Right lobe of liver (tissue), 6 donors: ENCODE measurements around the gene WDR54. TPM values are rescaled to one million over a fixed set of nuclear protein-coding genes. Genes with fewer than 3 reads are reported as not detected.

Experiments
- ATAC-seq, 4 donors: fragments of 200-7000 bp; cut with Tn5 transposase; one replicate each; pipeline ENCODE4 v1.9.1; 2020; ENCODE audit warnings: mild to moderate bottlenecking in 4 of 4, moderate library complexity in 4 of 4
- DNase-seq, 3 donors: peaks; one replicate each; pipeline ENCODE4 v3.0.0-alpha.2; 2020
- H3K27ac ChIP-seq, 3 donors: fragments of 200-600 bp; one replicate each; pipeline ENCODE4 v1.8.0; 2022
- H3K27me3 ChIP-seq, 2 donors: fragments of 200-600 bp; one replicate each; pipeline ENCODE4 v1.8.0; 2022
- H3K36me3 ChIP-seq, 4 donors: fragments of 200-600 bp; sonication (generic) in 1 of 4; one replicate each; pipeline versions ENCODE4 v1.5.1 to v1.8.0; 2017 to 2022; ENCODE audit warnings: control low read depth in 1 of 4
- H3K4me1 ChIP-seq, 4 donors: fragments of 200-600 bp; sonication (generic) in 1 of 4; one replicate each; pipeline versions ENCODE4 v1.5.1 to v1.8.0; 2017 to 2022; ENCODE audit warnings: control low read depth in 1 of 4
- H3K4me3 ChIP-seq, 3 donors: fragments of 200-600 bp; one replicate each; pipeline ENCODE4 v1.8.0; 2022
- H3K9me3 ChIP-seq, 4 donors: fragments of 200-600 bp; sonication (generic) in 1 of 4; one replicate each; pipeline versions ENCODE4 v1.5.1 to v1.8.0; 2017 to 2022; ENCODE audit warnings: control low read depth in 1 of 4
- POLR2A ChIP-seq: fragments of 450-650 bp; IDR thresholded peaks from one replicate; pipeline ENCODE4 v1.6.1; 2017; ENCODE audit warnings: antibody characterized with exemption, mild to moderate bottlenecking
- WGBS: methylation state at CpG from one replicate; pipeline ENCODE4 v1.1.6; 2018; ENCODE audit warnings: low coverage, low lambda C conversion rate; ENCODE audit not compliant: insufficient coverage; ENCODE audit errors: missing lambda C conversion rate; 5-methylcytosine and 5-hydroxymethylcytosine counted together
- intact Hi-C, 2 donors: fragments of 100-400 bp; cut with DNase I; formaldehyde crosslinking; loops; one replicate each; pipeline versions ENCODE4 v1.11.2 to v1.14.1; 2022
- long read RNA-seq: library from polyadenylated mRNA; unstranded; transcript quantifications from one replicate; pipeline ENCODE4 v2.0.0, GENCODE V29; 2019
- total RNA-seq, 6 experiments: library from RNA; depleted of rRNA in 2 of 6; stranded (reverse); fragments of >200 nt in 2 of 6; fragmentation: NEBNext Ultra II Directional in 3 of 6; extraction: Animal tissue kit (Norgen Biotek cat#: 25700) in 3 of 6; gene quantifications; one replicate each; pipeline versions ENCODE4 v1.1.0 to v1.2.4, GENCODE V29; 2016 to 2023
- TF ChIP-seq, protein P1 (sequence below), 4 donors: fragments of 200-600 bp in 3 of 4; fragments of 450-650 bp in 1 of 4; IDR thresholded peaks; one replicate each; pipeline versions ENCODE4 v1.5.1 to v1.8.0; 2016 to 2022; ENCODE audit warnings: antibody characterized with exemption in 4 of 4, mild to moderate bottlenecking in 2 of 4
- donor health status: DM: no; HTN: yes; CAD: no.
- donor health status: DM: no; HTN: no; CAD: no.
- donor health status: DM: no; HTN: no; CAD: no.
- donor health status: DM: no; HTN: yes; CAD: no.
- donor health status: DM: no; HTN: yes; CAD: no.

WDR54 gene, protein sequence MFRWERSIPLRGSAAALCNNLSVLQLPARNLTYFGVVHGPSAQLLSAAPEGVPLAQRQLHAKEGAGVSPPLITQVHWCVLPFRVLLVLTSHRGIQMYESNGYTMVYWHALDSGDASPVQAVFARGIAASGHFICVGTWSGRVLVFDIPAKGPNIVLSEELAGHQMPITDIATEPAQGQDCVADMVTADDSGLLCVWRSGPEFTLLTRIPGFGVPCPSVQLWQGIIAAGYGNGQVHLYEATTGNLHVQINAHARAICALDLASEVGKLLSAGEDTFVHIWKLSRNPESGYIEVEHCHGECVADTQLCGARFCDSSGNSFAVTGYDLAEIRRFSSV
- 1 to 10 TPM; 1.6 to 5.3 (median 2.2) TPM for total RNA-seq
- long read RNA-seq, partial matches to known transcripts = 0 of 3 reads
- long read RNA-seq, other reads (novel, unspliced or antisense) = 0 of 3 reads

DNA sequence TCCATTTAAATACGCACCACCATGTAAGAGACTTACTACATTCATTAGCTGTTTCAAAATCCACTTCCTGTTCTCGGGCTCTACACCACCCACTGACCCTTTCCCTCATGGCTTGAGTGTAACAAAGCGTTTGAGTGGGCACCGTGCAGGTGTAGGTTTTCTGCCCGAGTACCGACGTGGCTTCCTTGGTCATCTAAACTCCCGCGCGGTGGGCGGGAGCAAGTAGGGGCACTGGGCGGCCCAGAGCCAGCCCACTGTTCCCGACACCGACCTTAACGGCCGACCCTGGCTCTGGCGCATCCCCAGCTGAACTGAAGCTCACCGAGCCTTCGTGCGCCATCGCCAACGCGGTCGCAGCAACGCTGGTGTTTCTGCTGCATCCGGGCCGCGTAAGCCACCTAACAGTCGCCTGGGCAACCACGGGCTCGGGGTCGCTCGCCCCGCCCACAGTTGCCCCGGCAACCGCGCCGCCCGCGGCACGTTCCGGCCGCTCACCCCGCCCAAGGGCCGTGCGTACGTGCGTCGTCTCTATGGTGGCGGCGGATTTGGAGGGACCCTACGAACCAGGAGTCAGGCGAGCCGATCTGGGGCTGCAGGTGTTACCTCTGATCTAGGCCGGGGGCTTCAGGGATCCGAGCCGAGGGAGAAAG lies at the start of gene WDR54, which contains the start of gene C2orf81:
TSS of gene WDR54 (plus strand) at position 510 of the 650 bp plus-strand sequence. CDS start 424 bp downstream, outside the sequence.
TSS of gene C2orf81 (minus strand) at position 399 of the 650 bp plus-strand sequence. CDS start at position 340, 59 bp downstream.
- 1% methylated on average over 39 of the region's 57 CpGs for WGBS
- TF ChIP-seq, protein P1, sequence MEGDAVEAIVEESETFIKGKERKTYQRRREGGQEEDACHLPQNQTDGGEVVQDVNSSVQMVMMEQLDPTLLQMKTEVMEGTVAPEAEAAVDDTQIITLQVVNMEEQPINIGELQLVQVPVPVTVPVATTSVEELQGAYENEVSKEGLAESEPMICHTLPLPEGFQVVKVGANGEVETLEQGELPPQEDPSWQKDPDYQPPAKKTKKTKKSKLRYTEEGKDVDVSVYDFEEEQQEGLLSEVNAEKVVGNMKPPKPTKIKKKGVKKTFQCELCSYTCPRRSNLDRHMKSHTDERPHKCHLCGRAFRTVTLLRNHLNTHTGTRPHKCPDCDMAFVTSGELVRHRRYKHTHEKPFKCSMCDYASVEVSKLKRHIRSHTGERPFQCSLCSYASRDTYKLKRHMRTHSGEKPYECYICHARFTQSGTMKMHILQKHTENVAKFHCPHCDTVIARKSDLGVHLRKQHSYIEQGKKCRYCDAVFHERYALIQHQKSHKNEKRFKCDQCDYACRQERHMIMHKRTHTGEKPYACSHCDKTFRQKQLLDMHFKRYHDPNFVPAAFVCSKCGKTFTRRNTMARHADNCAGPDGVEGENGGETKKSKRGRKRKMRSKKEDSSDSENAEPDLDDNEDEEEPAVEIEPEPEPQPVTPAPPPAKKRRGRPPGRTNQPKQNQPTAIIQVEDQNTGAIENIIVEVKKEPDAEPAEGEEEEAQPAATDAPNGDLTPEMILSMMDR (IDR thresholded peaks at IDR 0.05) = no peak
- peak; percentile 29 for TF ChIP-seq POLR2A
- Histone ChIP-seq H3K27ac (no peak within 1 kb of the TSS), H3K4me1 (peaks cover 0 to 14% (median 0%) of the 10 kb centered on the region in 4 donors), H3K36me3 (peaks cover 0 to 15% (median 0%) of the 10 kb centered on the region in 4 donors), H3K27me3 (no peaks in the 10 kb centered on the region), H3K9me3 (no peaks in the 10 kb centered on the region), H3K4me3 (peak within 1 kb of the TSS; percentile 42 to 52 (median 48))
- peak; percentile 76 to 84 (median 80) for DNase-seq
- intact Hi-C loops = no loop called here
- ATAC-seq = peak; percentile 70 to 86 (median 78)

DNA sequence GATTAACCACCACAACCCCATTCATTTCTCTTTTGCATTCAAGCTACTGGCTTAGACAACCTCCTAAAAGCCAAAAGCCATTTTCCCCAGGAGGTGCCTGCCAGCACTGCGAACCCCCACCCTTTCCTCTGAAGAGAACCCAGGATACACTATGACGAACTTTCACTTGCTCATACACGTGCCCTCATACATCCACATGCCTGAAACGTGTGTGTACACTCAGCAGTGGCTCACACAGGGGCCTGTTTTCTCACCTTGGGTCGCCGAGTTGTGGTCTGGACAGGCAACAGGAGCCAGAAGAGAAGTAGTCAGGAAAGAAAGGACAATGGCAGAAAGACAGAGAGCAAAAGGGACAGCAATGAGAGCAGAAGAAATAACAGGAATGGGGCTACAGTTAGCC lies 48.9 kb upstream of the WDR54 start:
- H3K27ac ChIP-seq = no peak overlapping the region
- intact Hi-C loops = no loop called here

DNA sequence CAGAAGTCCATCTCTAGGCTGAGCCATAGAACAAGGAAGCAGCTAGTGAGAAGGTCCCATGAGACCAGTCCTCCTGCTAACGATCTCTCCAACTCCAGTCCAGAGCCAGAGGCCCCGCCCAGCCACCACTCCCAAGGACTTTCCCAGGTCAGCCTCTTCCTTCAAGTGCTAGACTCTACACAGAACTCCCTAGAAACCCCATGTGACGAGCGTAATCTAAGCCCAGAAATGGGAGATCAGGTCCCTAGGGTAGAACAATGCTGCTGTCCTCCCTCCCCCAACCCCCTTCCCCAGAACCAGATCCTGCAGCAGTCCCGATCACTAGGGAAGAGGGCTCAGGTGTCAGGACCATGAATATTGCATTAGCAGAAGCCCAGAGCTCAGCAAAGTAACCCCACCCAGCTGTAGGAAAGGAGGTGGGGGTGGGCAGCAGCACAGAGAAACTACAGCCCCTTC lies 48.3 kb upstream of the WDR54 start:
- WGBS = 90% methylated on average over 5 of the region's 5 CpGs
- no peak for TF ChIP-seq POLR2A
- TF ChIP-seq, protein P1 (IDR thresholded peaks at IDR 0.05) = no peak
- intact Hi-C loops = no loop called here
- Histone ChIP-seq H3K36me3 (peaks cover 9 to 37% (median 17%) of the 10 kb centered on the region in 4 donors), H3K27ac (no peak overlapping the region), H3K4me3 (no peak overlapping the region), H3K9me3 (no peaks in the 10 kb centered on the region), H3K27me3 (no peaks in the 10 kb centered on the region), H3K4me1 (no peaks in the 10 kb centered on the region)
- no peak for ATAC-seq
- no peak for DNase-seq

More for the DNA sequence above, 48.9 kb upstream of the WDR54 start:
- H3K27me3 ChIP-seq = no peaks in the 10 kb centered on the region
- no peak for TF ChIP-seq POLR2A
- TF ChIP-seq, protein P1 (IDR thresholded peaks at IDR 0.05) = no peak
- ATAC-seq = no peak
- DNase-seq = no peak
- no peaks in the 10 kb centered on the region for H3K4me1 ChIP-seq
- H3K9me3 ChIP-seq = no peaks in the 10 kb centered on the region
- H3K4me3 ChIP-seq = no peak overlapping the region
- peaks cover 7 to 40% (median 17%) of the 10 kb centered on the region in 4 donors for H3K36me3 ChIP-seq
- WGBS = 96% methylated on average over 6 of the region's 6 CpGs

DNA sequence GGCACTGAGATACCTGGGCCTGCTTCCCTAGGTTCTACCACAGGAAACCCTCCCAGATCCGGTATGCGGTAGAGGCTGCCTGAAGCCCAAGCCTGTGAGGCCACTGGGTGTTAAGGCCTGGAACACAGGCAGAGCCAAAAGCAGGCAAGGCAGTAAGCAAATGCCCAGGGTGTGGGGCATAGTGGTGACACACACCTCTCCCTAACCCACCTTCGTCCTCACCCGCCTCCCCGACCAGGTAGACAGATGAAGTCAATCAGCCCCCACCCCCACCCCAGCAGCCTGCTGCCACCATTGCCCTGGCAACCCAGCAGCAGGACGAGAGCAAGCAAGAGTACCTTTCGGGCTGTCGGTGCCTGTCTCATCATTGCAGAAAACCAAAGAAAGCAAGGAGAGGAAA lies 47.5 kb upstream of the WDR54 start:
- H3K9me3 ChIP-seq = no peaks in the 10 kb centered on the region
- no peak overlapping the region for H3K4me3 ChIP-seq
- WGBS = 73% methylated on average over 4 of the region's 8 CpGs
- intact Hi-C loops = no loop called here
- H3K36me3 ChIP-seq = peaks cover 4 to 29% (median 12%) of the 10 kb centered on the region in 4 donors
- ATAC-seq (no peak), DNase-seq (no peak)
- no peaks in the 10 kb centered on the region for H3K4me1 ChIP-seq
- no peaks in the 10 kb centered on the region for H3K27me3 ChIP-seq
- no peak for TF ChIP-seq POLR2A
- TF ChIP-seq, protein P1 (IDR thresholded peaks at IDR 0.05) = no peak
- H3K27ac ChIP-seq = no peak overlapping the region
